ENCODE data around the gene TMEM35B.

GRCh38 chr1:34987018-34987417, 1.9 kb upstream of the TMEM35B start:
- TF ChIP-seq CTCF (IDR thresholded peaks at IDR 0.05) (no peak), POLR2A (IDR thresholded peaks at IDR 0.05) (no peak)
